HCEC 1CT (cell line): ENCODE data around the gene PTPRD.

Experiments used
- DNase-seq: peaks from one replicate; pipeline ENCODE4 v3.0.0-alpha.2; 2017

Gene PTPRD

GRCh38 chr9:8533681-8534080 is 2079.1 kb downstream of the PTPRD start:
- no peak for DNase-seq

- no peak for DNase-seq
These were observed 2080.9 kb downstream of the PTPRD start for GRCh38 chr9:8531826-8532415.

GRCh38 chr9:8521112-8521511 is 2091.7 kb downstream of the PTPRD start:
- no peak for DNase-seq

GRCh38 chr9:8515748-8516147 is 2097.1 kb downstream of the PTPRD start:
- no peak for DNase-seq

- no peak for DNase-seq
These were observed 2098.0 kb downstream of the PTPRD start for GRCh38 chr9:8514760-8515159.

GRCh38 chr9:8508671-8509290 is 2104.0 kb downstream of the PTPRD start:
- no peak for DNase-seq

- no peak for DNase-seq
These were observed 2118.2 kb downstream of the PTPRD start for GRCh38 chr9:8494571-8494970.

- no peak for DNase-seq
These were observed 2120.1 kb downstream of the PTPRD start for GRCh38 chr9:8492679-8493078.

GRCh38 chr9:8492024-8492423 is 2120.8 kb downstream of the PTPRD start:
- DNase-seq = no peak

- no peak for DNase-seq
These were observed 2121.2 kb downstream of the PTPRD start for GRCh38 chr9:8491563-8491962.

- no peak for DNase-seq
These were observed 2123.0 kb downstream of the PTPRD start for GRCh38 chr9:8489835-8490234.

- no peak for DNase-seq
These were observed 2126.7 kb downstream of the PTPRD start for GRCh38 chr9:8486095-8486494.

GRCh38 chr9:8484597-8485191 is 2128.1 kb downstream of the PTPRD start:
- no peak for DNase-seq

- no peak for DNase-seq
These were observed 2135.4 kb downstream of the PTPRD start for GRCh38 chr9:8477450-8477849.

- DNase-seq = no peak
These were observed 2137.9 kb downstream of the PTPRD start for GRCh38 chr9:8474937-8475336.

GRCh38 chr9:8473244-8474020 is 2139.4 kb downstream of the PTPRD start:
- no peak for DNase-seq

- no peak for DNase-seq
These were observed 2144.7 kb downstream of the PTPRD start for GRCh38 chr9:8468045-8468637.

- DNase-seq = no peak
These were observed 2155.0 kb downstream of the PTPRD start for GRCh38 chr9:8457816-8458215.

- no peak for DNase-seq
These were observed 2155.7 kb downstream of the PTPRD start for GRCh38 chr9:8457055-8457454.

GRCh38 chr9:8456344-8456743 is 2156.5 kb downstream of the PTPRD start:
- no peak for DNase-seq

- DNase-seq = no peak
These were observed 2161.8 kb downstream of the PTPRD start for GRCh38 chr9:8450810-8451545.

- no peak for DNase-seq
These were observed 2164.6 kb downstream of the PTPRD start for GRCh38 chr9:8448226-8448625.

GRCh38 chr9:8447601-8448000 is 2165.2 kb downstream of the PTPRD start:
- no peak for DNase-seq
